GM21390 (cell line): ENCODE results near the gene NLRX1.
"Not testable (repeated sequence)": the region's sequence is repeated elsewhere in the genome, so short reads cannot be mapped to it uniquely, and the experiment has no call there.

Source experiments
- ATAC-seq: cut with Tn5 transposase; IDR thresholded peaks from one replicate; pipeline ENCODE4 v1.9.1; 2021; ENCODE audit not compliant: unreplicated experiment

Gene NLRX1, protein sequence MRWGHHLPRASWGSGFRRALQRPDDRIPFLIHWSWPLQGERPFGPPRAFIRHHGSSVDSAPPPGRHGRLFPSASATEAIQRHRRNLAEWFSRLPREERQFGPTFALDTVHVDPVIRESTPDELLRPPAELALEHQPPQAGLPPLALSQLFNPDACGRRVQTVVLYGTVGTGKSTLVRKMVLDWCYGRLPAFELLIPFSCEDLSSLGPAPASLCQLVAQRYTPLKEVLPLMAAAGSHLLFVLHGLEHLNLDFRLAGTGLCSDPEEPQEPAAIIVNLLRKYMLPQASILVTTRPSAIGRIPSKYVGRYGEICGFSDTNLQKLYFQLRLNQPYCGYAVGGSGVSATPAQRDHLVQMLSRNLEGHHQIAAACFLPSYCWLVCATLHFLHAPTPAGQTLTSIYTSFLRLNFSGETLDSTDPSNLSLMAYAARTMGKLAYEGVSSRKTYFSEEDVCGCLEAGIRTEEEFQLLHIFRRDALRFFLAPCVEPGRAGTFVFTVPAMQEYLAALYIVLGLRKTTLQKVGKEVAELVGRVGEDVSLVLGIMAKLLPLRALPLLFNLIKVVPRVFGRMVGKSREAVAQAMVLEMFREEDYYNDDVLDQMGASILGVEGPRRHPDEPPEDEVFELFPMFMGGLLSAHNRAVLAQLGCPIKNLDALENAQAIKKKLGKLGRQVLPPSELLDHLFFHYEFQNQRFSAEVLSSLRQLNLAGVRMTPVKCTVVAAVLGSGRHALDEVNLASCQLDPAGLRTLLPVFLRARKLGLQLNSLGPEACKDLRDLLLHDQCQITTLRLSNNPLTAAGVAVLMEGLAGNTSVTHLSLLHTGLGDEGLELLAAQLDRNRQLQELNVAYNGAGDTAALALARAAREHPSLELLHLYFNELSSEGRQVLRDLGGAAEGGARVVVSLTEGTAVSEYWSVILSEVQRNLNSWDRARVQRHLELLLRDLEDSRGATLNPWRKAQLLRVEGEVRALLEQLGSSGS

GRCh38 chr11:119168471-119169281 lies at the start of gene NLRX1:
NLRX1 (plus strand) TSS chr11:119168725; CDS start chr11:119171404, 2,679 bp downstream.
- ATAC-seq: peak; percentile 94

DNA sequence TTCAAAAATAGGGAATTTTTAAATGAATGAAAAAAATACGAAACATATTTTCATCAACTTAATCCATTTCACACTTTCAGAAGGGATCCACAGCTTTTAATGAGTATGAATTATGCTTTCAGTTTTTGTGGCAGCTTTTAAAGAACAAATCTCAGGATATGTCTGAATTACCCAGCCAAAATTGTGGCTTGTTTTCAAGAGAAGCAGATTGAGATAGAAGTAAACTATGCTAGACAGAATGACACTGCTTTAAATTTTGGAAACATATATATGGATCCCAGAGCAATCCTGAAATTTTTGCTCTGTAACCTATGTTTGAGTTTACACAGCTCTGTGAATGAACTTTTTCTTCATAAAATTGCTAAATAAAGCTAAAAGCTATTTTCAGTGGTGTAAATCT lies 49.6 kb upstream of the NLRX1 start:
- no peak for ATAC-seq

DNA sequence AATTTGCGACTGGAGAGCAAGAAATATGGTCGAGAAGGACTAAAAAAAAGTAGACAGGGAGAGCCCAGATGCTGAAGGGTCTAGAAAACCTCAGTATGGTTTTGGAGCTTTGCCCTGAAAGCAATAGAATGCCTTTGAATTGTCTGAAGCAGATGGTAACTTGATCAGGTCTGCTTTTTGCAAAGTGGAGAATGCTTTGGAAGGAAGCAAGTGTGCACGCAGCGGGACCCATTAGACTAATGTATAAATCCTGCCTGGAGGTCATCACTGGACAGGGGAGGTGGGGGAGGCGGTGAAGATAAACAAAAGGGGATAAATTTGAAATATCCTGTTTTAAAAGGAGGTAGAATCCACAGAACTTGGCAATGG lies 47.9 kb upstream of the NLRX1 start:
- ATAC-seq: no peak

DNA sequence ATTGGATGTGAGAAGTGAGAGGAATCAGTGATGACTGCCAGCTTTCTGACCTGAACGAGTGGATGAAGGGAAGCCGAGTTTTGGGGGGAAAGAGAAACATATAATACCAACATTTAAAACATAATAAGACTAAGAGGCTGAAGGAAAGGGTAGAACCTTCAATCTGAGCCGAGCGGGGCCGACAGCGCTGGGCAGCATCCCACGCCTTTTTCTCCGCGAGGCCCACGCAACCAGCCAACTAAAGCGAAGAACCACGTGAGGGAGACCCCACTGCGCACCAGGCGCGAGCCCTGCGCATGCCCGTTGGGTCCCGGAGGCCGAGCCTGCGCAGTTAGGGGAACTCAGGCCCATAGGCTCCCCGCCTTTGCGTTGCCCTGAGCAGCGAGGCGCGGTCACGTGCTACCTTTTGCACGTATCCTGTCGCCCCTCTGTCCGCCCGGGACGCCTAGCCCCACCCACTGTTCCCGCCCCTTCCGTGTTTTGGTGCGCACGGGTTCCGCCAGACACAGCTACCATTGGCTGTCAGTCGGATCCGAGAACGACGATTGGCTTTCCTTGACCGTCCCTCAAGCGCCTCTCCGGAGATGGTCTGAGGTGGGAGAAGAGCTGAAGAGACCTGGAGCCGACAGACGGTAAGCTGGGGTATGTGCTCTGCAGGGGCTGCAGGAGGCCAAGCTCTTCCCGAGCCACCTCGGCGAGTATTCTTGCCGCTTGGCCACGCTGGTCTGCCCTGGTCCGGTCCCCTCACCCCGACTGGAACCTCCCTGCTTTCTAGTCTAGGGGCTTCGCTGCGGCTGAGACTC lies 47.3 kb upstream of the NLRX1 start, which contains the start of gene HINFP:
HINFP (plus strand) TSS at position 573 of the 803 bp plus-strand sequence. CDS start 5,365 bp downstream, outside the sequence.
- peak; percentile 91 for ATAC-seq

GRCh38 chr11:119121811-119122124 lies 46.8 kb upstream of the NLRX1 start:
- ATAC-seq: peak; percentile 7

DNA sequence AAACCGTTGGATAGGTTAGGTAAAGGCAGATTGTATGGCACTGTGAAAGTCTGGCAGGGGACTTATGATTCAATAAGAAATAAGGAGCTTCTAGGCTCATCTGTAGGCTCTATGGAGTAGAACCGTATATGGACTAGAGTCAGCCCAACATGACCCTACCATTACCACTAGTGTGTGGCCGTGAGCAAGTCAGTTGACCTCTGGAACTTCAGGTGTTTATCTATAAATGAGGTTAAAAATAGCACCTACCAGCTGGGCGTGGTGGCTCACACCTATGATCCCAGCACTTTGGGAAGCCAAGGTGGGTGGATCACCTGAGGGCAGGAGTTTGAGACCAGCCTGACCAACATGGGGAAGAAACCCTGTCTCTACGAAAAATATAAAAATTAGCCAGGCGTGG lies 42.7 kb upstream of the NLRX1 start:
- no peak for ATAC-seq

DNA sequence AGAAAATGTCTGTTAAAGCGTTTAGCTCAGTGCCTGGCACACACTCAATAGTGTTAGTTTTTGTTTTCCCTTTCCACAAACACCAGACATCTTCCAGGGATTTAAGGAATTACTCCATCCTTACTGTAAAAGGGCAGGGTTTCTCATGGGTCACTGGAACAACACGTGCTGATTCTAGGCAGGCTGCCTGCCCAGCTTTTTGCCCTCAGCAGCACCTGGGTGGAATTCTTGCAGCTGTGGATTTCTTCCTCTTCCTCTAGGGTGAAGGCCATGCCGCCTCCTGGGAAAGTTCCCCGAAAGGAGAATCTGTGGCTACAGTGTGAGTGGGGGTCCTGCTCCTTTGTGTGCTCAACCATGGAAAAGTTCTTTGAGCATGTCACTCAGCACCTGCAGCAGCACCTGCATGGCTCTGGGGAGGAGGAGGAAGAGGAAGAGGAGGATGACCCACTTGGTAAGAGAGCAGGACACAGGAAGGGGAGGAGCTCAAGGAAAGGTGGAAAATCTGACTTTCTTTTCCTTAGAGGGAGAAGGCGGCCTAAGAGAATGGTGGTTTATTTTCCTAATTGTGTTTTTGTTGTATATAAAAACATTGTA lies 41.8 kb upstream of the NLRX1 start:
- ATAC-seq: no peak

- ATAC-seq: no peak
These were observed 37.9 kb upstream of the NLRX1 start for GRCh38 chr11:119130662-119131061.

GRCh38 chr11:119134389-119134978 lies 34.0 kb upstream of the NLRX1 start:
- no peak for ATAC-seq

- not testable (repeated sequence) for ATAC-seq
These were observed 29.2 kb upstream of the NLRX1 start for GRCh38 chr11:119139276-119139675.

DNA sequence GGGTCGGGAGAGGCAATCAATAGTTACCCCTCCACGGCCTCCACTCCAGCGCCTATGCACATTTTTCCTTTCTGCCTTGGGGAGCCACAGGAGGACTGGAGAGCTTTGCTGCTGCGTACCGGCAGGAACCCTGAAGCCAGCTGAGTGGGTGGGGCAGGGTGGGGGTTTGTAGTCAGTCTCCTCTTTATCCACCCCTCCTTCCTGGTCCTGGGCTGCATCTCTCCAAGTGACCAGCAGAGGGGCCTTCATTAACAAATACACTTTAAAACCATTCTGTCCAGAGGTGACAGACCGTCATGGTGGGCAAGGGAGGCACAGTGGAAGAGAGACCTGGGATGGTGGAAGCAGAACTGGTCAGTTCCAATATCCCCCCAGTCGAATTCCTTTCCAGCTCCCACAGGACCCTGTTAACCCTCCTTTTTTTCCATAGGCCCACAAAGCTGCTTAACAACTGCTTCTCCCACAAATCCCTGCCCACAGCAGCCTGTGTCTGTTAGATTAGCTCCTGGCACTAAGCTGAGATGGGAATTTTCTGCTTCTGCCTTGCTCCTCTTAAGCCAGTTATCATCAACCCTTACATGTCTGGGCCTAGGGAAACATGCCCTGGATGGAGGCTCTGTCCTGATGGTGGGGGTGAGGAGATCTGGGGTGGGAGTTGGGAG lies 23.6 kb upstream of the NLRX1 start:
- no peak for ATAC-seq

- no peak for ATAC-seq
These were observed 23.0 kb upstream of the NLRX1 start for GRCh38 chr11:119145551-119145950.

GRCh38 chr11:119147604-119148333 lies 20.8 kb upstream of the NLRX1 start:
- ATAC-seq: no peak

DNA sequence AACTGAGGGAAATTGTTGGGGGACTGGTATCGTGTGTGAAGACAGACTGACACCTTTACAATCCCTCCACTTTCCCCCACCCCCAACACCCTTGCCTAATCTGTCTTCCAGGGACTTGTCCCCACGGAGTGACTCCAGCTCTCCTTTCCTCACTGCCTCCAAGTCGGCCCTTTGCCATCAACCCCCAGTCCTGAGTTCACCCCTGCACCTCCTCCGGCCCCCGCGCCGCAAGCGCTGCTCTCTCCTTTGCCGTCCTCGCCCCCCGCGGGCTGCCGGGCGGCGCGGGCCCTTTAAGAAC lies 19.9 kb upstream of the NLRX1 start:
- no peak for ATAC-seq

DNA sequence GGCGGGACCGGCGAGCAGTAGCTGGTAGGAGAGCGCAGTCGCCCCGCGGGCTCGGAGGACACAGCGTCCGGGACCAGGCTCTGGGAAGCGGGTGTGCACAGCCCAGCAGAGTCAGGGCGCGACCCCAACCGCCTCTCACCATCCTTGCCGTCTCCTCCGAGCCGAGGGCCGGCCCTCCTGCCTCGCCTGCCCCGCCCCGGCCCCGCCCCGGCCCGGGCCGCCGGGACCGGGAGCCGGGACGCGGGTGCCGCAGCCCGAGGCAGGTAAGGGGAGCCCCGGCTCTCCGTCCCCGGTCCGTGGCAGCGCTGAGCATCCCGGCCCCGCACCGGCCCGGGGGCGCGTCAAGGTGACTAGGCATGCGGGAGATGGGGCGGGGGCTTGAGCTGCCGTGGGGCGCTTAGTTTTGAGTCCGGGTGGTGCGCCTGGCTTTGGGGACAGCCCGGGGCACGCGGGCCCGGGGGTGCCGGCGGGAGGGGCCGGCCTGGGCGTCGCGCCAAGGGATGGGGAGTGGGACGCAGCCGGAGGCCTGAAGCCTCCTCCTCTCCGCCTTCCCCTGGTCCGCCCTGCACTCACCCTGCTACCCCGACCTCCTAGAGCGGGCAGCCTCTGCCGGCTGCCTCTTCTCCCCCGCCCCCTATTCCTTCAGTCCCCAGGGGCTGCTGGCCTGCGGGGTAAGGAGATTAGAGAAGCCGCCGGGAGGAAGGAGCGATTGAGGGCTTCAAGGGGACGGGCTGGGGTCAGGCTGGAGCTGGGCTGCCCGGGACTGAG lies 19.3 kb upstream of the NLRX1 start, which contains the start of gene ABCG4:
ABCG4 (plus strand) TSS at position 35 of the 768 bp plus-strand sequence. CDS start 914 bp downstream, outside the sequence.
- no peak for ATAC-seq

GRCh38 chr11:119149786-119150275 lies 18.7 kb upstream of the NLRX1 start:
- ATAC-seq: no peak

- ATAC-seq: no peak
These were observed 16.5 kb upstream of the NLRX1 start for GRCh38 chr11:119152043-119152442.
